ENCODE measurements around the gene ADAM22. TPM values are rescaled to one million over a fixed set of nuclear protein-coding genes. Genes with fewer than 3 reads are reported as not detected.

ADAM22 gene
- total RNA-seq, 1 donor from 2014 or later = 0.63 TPM

DNA sequence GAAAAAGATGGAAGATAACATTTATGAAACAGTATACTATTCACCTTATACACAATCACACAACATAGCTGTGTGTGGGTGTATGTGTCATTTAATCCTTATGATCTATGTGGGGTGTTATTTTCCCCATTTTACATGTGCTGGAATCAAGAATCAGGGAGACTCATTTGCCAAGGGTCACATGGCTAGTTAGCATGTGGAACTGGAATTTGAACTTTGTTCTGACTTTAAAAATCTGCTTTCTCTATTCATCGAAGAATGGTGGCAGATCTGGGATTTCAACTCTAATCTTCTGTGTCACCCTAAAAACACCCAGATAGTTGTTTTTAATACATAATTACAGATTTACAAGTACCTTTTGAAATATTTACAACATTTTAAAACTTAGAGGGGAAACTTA, 65.2 kb downstream of the ADAM22 start:
- TF ChIP-seq, protein P1, sequence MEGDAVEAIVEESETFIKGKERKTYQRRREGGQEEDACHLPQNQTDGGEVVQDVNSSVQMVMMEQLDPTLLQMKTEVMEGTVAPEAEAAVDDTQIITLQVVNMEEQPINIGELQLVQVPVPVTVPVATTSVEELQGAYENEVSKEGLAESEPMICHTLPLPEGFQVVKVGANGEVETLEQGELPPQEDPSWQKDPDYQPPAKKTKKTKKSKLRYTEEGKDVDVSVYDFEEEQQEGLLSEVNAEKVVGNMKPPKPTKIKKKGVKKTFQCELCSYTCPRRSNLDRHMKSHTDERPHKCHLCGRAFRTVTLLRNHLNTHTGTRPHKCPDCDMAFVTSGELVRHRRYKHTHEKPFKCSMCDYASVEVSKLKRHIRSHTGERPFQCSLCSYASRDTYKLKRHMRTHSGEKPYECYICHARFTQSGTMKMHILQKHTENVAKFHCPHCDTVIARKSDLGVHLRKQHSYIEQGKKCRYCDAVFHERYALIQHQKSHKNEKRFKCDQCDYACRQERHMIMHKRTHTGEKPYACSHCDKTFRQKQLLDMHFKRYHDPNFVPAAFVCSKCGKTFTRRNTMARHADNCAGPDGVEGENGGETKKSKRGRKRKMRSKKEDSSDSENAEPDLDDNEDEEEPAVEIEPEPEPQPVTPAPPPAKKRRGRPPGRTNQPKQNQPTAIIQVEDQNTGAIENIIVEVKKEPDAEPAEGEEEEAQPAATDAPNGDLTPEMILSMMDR (conservative IDR thresholded peaks at IDR 0.05; ENCODE audit: low read depth, low read length) = no peak
- no peak overlapping the region for H3K4me3 ChIP-seq (ENCODE audit: low read depth, low read length)
- DNase-seq (ENCODE audit: low read depth) = no peak

DNA sequence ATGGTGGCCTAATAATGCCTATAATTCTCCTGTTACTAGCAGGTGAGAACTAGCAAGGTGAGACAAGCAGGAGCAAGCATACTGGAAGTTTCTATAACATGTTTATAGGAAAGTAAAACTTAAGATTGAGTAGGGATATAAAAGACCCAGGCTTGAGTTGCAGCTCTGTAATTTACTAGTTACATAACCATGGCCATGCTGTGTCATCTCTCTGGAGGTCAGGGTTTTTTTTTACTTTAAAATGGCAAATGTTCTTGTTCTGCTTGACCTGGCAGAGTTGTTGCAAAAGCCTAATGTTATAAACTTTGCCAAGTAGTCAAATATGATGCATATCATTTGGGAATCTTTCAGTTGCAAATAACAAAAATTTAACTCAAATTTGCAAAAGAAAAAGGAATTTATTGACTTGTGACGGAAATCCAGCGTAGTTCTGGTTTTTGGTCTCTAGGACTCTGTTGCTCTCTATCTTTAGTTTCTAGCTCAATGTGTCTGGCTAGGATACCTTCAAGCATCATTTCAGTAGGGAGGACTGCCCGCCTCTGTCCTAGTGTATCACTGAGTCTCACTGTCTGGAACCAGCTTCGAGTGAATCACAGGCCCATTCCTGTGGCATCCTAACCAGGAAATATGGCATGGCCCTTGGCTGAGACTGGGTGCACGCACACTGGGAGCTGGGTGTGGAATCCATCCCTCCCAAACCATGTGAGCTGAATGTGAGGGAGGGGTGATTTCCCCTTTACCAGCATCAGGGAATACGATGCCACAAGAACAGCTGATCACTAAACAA, 67.9 kb downstream of the ADAM22 start:
- TF ChIP-seq, protein P1 (conservative IDR thresholded peaks at IDR 0.05; ENCODE audit: low read depth, low read length) = no peak
- DNase-seq (ENCODE audit: low read depth) = no peak
- no peak overlapping the region for H3K4me3 ChIP-seq (ENCODE audit: low read depth, low read length)

DNA sequence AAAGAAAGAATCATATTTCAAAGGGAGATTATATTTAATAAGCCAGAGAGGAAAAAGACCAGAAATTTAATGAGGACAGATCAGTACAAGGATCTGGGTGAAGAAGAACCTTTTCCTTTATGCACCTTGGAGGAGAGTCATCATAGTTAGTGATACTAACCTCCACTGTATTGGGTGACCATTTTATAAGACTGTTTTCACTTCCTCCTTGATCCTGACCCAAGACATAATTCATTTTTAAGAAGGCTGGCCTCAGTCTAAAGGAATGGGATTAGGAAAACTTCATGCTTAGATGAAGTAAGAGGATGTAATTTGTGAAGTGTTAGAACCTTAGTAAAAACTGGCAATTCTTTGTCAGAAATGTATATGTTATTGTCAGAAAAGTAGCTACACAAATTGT, 68.6 kb downstream of the ADAM22 start:
- TF ChIP-seq, protein P1 (conservative IDR thresholded peaks at IDR 0.05; ENCODE audit: low read depth, low read length) = no peak
- DNase-seq (ENCODE audit: low read depth) = no peak
- no peak overlapping the region for H3K4me3 ChIP-seq (ENCODE audit: low read depth, low read length)

DNA sequence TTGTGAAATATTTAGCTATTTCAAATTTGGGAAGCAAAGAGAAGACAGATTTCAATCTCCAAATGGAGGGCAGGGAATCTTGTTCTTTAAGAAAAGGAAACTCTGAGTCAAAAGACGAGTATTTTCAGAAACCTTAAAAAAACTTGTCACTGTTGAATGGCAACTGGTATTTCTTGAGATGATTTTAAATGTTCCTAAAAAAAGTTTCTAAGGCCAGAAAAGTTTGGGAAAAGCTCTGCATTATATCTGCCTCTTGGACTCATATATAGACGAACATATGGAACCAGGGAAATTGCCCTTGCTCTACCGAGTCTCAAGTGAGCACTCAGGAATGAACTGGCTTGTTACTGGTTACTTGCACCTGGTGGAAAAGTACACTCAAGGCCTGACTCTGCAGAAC, 69.5 kb downstream of the ADAM22 start:
- H3K4me3 ChIP-seq (ENCODE audit: low read depth, low read length) = no peak overlapping the region
- no peak for DNase-seq (ENCODE audit: low read depth)
- TF ChIP-seq, protein P1 (conservative IDR thresholded peaks at IDR 0.05; ENCODE audit: low read depth, low read length) = no peak

DNA sequence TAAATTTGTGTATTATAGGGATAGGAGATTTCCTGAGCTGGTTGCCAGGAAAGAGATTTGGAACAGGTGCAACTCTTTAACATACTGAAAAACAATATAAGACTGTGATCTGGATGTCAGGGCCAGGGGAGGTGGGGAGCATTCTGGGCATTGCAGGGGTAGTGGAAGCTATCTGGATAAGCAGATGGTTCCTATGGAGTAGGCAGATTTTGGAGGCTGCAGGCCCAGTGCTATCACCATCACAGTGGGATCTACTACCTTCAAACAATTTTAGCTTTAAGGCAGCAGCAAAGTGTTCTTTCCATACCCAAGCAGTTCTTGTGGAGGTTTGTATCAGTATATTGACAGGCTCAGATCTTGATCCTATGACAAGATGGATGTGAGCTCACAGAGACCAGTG, 71.1 kb downstream of the ADAM22 start:
- H3K4me3 ChIP-seq (ENCODE audit: low read depth, low read length) = no peak overlapping the region
- TF ChIP-seq, protein P1 (conservative IDR thresholded peaks at IDR 0.05; ENCODE audit: low read depth, low read length) = no peak
- no peak for DNase-seq (ENCODE audit: low read depth)

DNA sequence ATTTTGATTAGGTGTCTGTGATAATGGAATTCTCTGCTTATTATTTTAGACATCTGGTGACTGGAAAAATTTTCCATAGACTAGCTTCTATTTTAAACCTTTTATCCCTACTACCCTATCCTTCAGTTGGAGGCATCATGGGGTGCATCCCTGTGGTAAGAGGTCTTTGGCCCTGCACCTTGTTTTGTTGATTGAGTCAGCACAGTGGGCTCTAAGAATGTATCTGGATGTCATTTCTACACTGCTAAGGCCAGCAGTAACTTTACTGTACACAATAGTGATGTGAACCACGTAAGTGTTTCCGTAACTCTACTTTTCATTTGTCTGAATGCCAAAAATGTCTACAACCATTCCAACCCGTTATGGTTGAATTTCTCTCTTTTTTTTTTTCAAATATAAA, 75.6 kb downstream of the ADAM22 start:
- no peak for DNase-seq (ENCODE audit: low read depth)
- TF ChIP-seq, protein P1 (conservative IDR thresholded peaks at IDR 0.05; ENCODE audit: low read depth, low read length) = no peak
- H3K4me3 ChIP-seq (ENCODE audit: low read depth, low read length) = no peak overlapping the region

DNA sequence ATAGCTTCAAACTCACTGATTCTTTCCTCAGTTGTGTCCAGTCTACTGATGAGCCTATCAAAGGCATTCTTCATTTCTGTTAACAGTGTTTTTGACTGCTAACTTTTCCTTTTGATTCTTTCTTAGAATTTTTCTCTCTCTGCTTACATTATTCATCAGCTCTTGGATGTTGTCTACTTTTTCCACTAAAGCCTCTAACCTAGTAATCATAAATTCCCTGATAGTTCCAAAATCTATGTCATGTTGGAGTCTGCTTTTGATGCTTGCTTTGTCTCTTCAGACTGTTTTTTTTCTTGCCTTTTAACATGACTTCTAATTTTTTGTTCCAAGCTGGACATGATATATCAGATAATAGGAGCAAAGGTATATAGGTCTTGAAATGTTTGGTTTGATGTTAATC, 78.0 kb downstream of the ADAM22 start:
- TF ChIP-seq, protein P1 (conservative IDR thresholded peaks at IDR 0.05; ENCODE audit: low read depth, low read length) = no peak
- DNase-seq (ENCODE audit: low read depth) = no peak
- H3K4me3 ChIP-seq (ENCODE audit: low read depth, low read length) = no peak overlapping the region
